CD4-positive, alpha-beta T cell (primary cell): ENCODE data around the gene ADAMTS5. TPM values are rescaled to one million over a fixed set of nuclear protein-coding genes. Genes with fewer than 3 reads are reported as not detected.

ENCODE experiments used
- ATAC-seq: fragments of 200-7000 bp; cut with Tn5 transposase; one replicate; pipeline ENCODE4 v1.10.0; 2022; ENCODE audit warnings: mild to moderate bottlenecking; ENCODE audit not compliant: poor library complexity
- CTCF ChIA-PET: fragments of 350-600 bp; sonication (Branson Sonifier 250); formaldehyde crosslinking; loops from one replicate; lab custom pipeline; 2021; ENCODE audit warnings: antibody characterized with exemption, inconsistent platforms; lab: Charles Lee
- POLR2A ChIA-PET: fragments of 350-600 bp; sonication (Branson Sonifier 250); formaldehyde crosslinking; loops from one replicate; lab custom pipeline; 2021; ENCODE audit warnings: antibody characterized with exemption, inconsistent platforms; lab: Charles Lee
- DNase-seq, 14 experiments: peaks; one replicate each; pipeline ENCODE4 v3.0.0-alpha.2; 2013 to 2020; ENCODE audit warnings: mixed read lengths in 2 of 14
- H3K27ac ChIP-seq, 2 donors: one replicate each; pipeline versions ENCODE4 v1.5.1 to v1.7.0; 2013; ENCODE audit warnings: low read length in 2 of 2, low read depth in 1 of 2, mild to moderate bottlenecking in 1 of 2
- H3K27me3 ChIP-seq, 2 experiments: 1 replicate in 1 of 2; 2 replicates in 1 of 2; pipeline versions ENCODE4 v1.6.1 to v1.7.0; 2013; ENCODE audit warnings: low read length in 2 of 2, control low read depth in 1 of 2, mild to moderate bottlenecking in 1 of 2, moderate library complexity in 1 of 2; ENCODE audit not compliant: insufficient read depth in 2 of 2, control insufficient read depth in 1 of 2
- H3K36me3 ChIP-seq: one replicate; pipeline ENCODE4 v1.6.1; 2013; ENCODE audit warnings: low read length, control low read depth; ENCODE audit not compliant: insufficient read depth
- H3K4me1 ChIP-seq: one replicate; pipeline ENCODE4 v1.6.1; 2013; ENCODE audit warnings: low read length, control low read depth; ENCODE audit not compliant: insufficient read depth
- H3K4me3 ChIP-seq: one replicate; pipeline ENCODE4 v1.5.1; 2013; ENCODE audit warnings: mild to moderate bottlenecking, low read length, moderate library complexity
- H3K9me3 ChIP-seq, 2 experiments: 1 replicate in 1 of 2; 2 replicates in 1 of 2; pipeline versions ENCODE4 v1.6.1 to v1.7.0; 2013; ENCODE audit warnings: low read length in 2 of 2, mild to moderate bottlenecking in 2 of 2, control low read depth in 1 of 2, moderate library complexity in 1 of 2; ENCODE audit not compliant: control insufficient read depth in 1 of 2, insufficient read depth in 1 of 2
- H3K27ac Mint-ChIP-seq: one replicate; pipeline ENCODE4 v1.8.0; 2020; ENCODE audit warnings: mixed read lengths
- H3K27me3 Mint-ChIP-seq: one replicate; pipeline ENCODE4 v1.8.0; 2021; ENCODE audit warnings: mixed read lengths
- H3K36me3 Mint-ChIP-seq: one replicate; pipeline ENCODE4 v1.8.0; 2021; ENCODE audit warnings: low read depth, mixed read lengths
- H3K4me1 Mint-ChIP-seq: one replicate; pipeline ENCODE4 v1.8.0; 2021; ENCODE audit warnings: low read depth, mixed read lengths
- H3K4me3 Mint-ChIP-seq: one replicate; pipeline ENCODE4 v1.8.0; 2020; ENCODE audit warnings: mild to moderate bottlenecking, mixed read lengths
- H3K9me3 Mint-ChIP-seq: one replicate; pipeline ENCODE4 v1.8.0; 2020; ENCODE audit warnings: mixed read lengths
- intact Hi-C, 2 experiments: fragments of 100-400 bp; cut with DNase I in 1 of 2; cut with micrococcal nuclease in 1 of 2; formaldehyde crosslinking; loops; one replicate each; pipeline versions ENCODE4 v1.15.1 to v1.9.0; 2023 to 2025; cut with DNase I, micrococcal nuclease
- total RNA-seq, 174 experiments: library from RNA in 2 of 174; stranded (reverse) in 2 of 174; gene quantifications; one replicate each; pipeline ENCODE4 v1.2.3 and lab custom pipeline; 2021 to 2026
- TF ChIP-seq, protein P1 (sequence below): fragments of 200-600 bp; IDR thresholded peaks from one replicate; pipeline ENCODE4 v1.8.0; 2022; ENCODE audit warnings: antibody characterized with exemption, mild to moderate bottlenecking

ADAMTS5 gene
- total RNA-seq, 2 experiments from 2014 or later = not detected

DNA sequence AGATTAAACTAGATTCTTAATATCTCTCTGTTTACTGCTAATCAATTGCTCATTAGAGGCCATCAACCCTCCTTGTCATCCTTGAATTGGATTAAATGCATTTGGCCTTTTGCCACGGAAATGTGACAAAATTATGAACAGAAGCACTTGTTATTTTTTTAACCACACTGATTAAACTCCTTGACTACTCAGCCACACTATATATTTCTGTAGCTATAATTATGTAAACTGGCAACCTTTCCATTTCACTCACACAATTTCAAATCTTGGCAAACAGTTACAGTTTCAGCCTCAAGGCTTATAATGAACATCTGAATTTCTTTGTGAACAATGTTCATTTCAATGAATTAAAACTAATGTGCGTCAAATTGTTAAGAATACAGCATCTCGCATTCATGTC, 10.1 kb downstream of the ADAMTS5 start:
- POLR2A ChIA-PET = no interaction called here
- no peaks in the 10 kb centered on the region for H3K36me3 ChIP-seq
- no peaks in the 10 kb centered on the region for H3K36me3 Mint-ChIP-seq
- no peaks in the 10 kb centered on the region for H3K9me3 ChIP-seq
- no peak overlapping the region for H3K4me3 Mint-ChIP-seq
- CTCF ChIA-PET = no interaction called here
- peaks cover 6% of the 10 kb centered on the region for H3K27me3 Mint-ChIP-seq
- no peaks in the 10 kb centered on the region for H3K4me1 Mint-ChIP-seq
- DNase-seq = no peak
- H3K27ac Mint-ChIP-seq = no peak overlapping the region
- no peak for ATAC-seq
- H3K9me3 Mint-ChIP-seq = no peaks in the 10 kb centered on the region
- no peak overlapping the region for H3K4me3 ChIP-seq
- intact Hi-C loops = no loop called here
- TF ChIP-seq, protein P1, sequence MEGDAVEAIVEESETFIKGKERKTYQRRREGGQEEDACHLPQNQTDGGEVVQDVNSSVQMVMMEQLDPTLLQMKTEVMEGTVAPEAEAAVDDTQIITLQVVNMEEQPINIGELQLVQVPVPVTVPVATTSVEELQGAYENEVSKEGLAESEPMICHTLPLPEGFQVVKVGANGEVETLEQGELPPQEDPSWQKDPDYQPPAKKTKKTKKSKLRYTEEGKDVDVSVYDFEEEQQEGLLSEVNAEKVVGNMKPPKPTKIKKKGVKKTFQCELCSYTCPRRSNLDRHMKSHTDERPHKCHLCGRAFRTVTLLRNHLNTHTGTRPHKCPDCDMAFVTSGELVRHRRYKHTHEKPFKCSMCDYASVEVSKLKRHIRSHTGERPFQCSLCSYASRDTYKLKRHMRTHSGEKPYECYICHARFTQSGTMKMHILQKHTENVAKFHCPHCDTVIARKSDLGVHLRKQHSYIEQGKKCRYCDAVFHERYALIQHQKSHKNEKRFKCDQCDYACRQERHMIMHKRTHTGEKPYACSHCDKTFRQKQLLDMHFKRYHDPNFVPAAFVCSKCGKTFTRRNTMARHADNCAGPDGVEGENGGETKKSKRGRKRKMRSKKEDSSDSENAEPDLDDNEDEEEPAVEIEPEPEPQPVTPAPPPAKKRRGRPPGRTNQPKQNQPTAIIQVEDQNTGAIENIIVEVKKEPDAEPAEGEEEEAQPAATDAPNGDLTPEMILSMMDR = no peak
- no peak overlapping the region for H3K27ac ChIP-seq
- no peaks in the 10 kb centered on the region for H3K4me1 ChIP-seq
- H3K27me3 ChIP-seq = no peaks in the 10 kb centered on the region

- ChIA-PET POLR2A (no interaction called here), CTCF (no interaction called here)
- ATAC-seq (no peak), DNase-seq (no peak)
- H3K9me3 ChIP-seq = no peaks in the 10 kb centered on the region
- Mint-ChIP-seq H3K4me1 (no peaks in the 10 kb centered on the region), H3K27ac (no peak overlapping the region), H3K9me3 (no peaks in the 10 kb centered on the region), H3K27me3 (peaks cover 5% of the 10 kb centered on the region), H3K4me3 (no peak overlapping the region), H3K36me3 (no peaks in the 10 kb centered on the region)
- TF ChIP-seq, protein P1 = no peak
- intact Hi-C loops = no loop called here
- no peaks in the 10 kb centered on the region for H3K4me1 ChIP-seq
- no peaks in the 10 kb centered on the region for H3K27me3 ChIP-seq
- H3K36me3 ChIP-seq = no peaks in the 10 kb centered on the region
- H3K4me3 ChIP-seq = no peak overlapping the region
- no peak overlapping the region for H3K27ac ChIP-seq
Observed at GRCh38 chr21:26956216-26956615, 10.7 kb downstream of the ADAMTS5 start.

- POLR2A ChIA-PET = no interaction called here
- Mint-ChIP-seq H3K36me3 (no peaks in the 10 kb centered on the region), H3K9me3 (no peaks in the 10 kb centered on the region), H3K4me3 (no peak overlapping the region), H3K4me1 (no peaks in the 10 kb centered on the region), H3K27ac (no peak overlapping the region), H3K27me3 (peaks cover 7% of the 10 kb centered on the region)
- Histone ChIP-seq H3K9me3 (no peaks in the 10 kb centered on the region), H3K4me1 (no peaks in the 10 kb centered on the region), H3K4me3 (no peak overlapping the region), H3K27me3 (no peaks in the 10 kb centered on the region), H3K36me3 (no peaks in the 10 kb centered on the region), H3K27ac (no peak overlapping the region)
- DNase-seq (no peak), ATAC-seq (no peak)
- TF ChIP-seq, protein P1 = no peak
- CTCF ChIA-PET = no interaction called here
- intact Hi-C loops = no loop called here
Observed at GRCh38 chr21:26954662-26955121, 12.2 kb downstream of the ADAMTS5 start.
